Cardiac septum (tissue), 1 donor: ENCODE measurements around the gene TENM3. TPM values are rescaled to one million over a fixed set of nuclear protein-coding genes. Genes with fewer than 3 reads are reported as not detected.

ENCODE experiments used
- DNase-seq: peaks from one replicate; pipeline ENCODE4 v3.0.0-alpha.2; 2020; ENCODE audit warnings: low spot score
- intact Hi-C: fragments of 100-400 bp; cut with DNase I; formaldehyde crosslinking; loops from one replicate; pipeline ENCODE4 v1.14.0; 2022
- total RNA-seq: library from RNA; stranded (reverse); fragmentation: NEBNext Ultra II Directional; extraction: Animal tissue kit (Norgen Biotek cat#: 25700); gene quantifications from one replicate; pipeline ENCODE4 v1.2.1, GENCODE V29; 2021
- donor health status: DM: no; HTN: no; CAD: no.

Gene TENM3
- total RNA-seq, 1 donor from 2014 or later, result 3.9 TPM

GRCh38 chr4:182738283-182739047 is 495.3 kb downstream of the TENM3 start:
- intact Hi-C loops, result no loop called here
- no peak for DNase-seq

- no peak for DNase-seq
- intact Hi-C loops, result no loop called here
Observed at GRCh38 chr4:182740256-182740655, 497.1 kb downstream of the TENM3 start.

- intact Hi-C loops, result no loop called here
- DNase-seq, result no peak
Observed at GRCh38 chr4:182741054-182741453, 497.9 kb downstream of the TENM3 start.

GRCh38 chr4:182741914-182742313 is 498.7 kb downstream of the TENM3 start:
- intact Hi-C loops, result no loop called here
- no peak for DNase-seq

- no peak for DNase-seq
- intact Hi-C loops, result no loop called here
Observed at GRCh38 chr4:182743815-182744214, 500.6 kb downstream of the TENM3 start.

- intact Hi-C loops, result loop anchor here (5.0 kb wide), 1 partner anchor 63 kb away; no protein-coding TSS in a partner anchor
- DNase-seq, result no peak
Observed at GRCh38 chr4:182745237-182745636, 502.0 kb downstream of the TENM3 start.

- intact Hi-C loops, result loop anchor here (5.0 kb wide), 1 partner anchor 65 kb away; no protein-coding TSS in a partner anchor
Observed at GRCh38 chr4:182746876-182747275, 503.7 kb downstream of the TENM3 start.

GRCh38 chr4:182748283-182748682 is 505.1 kb downstream of the TENM3 start:
- intact Hi-C loops, result loop anchor here (5.0 kb wide), 1 partner anchor 66 kb away; no protein-coding TSS in a partner anchor
- no peak for DNase-seq

More at GRCh38 chr4:182746876-182747275, 503.7 kb downstream of the TENM3 start:
- no peak for DNase-seq

- intact Hi-C loops, result loop anchor here (5.0 kb wide), 1 partner anchor 67 kb away; no protein-coding TSS in a partner anchor
- no peak for DNase-seq
Observed at GRCh38 chr4:182748949-182749348, 505.7 kb downstream of the TENM3 start.

- DNase-seq, result no peak
- intact Hi-C loops, result loop anchor here (5.0 kb wide), 1 partner anchor 67 kb away; no protein-coding TSS in a partner anchor
Observed at GRCh38 chr4:182749667-182750167, 506.5 kb downstream of the TENM3 start.

GRCh38 chr4:182752158-182752910 is 509.1 kb downstream of the TENM3 start:
- intact Hi-C loops, result no loop called here

GRCh38 chr4:182754895-182755294 is 511.7 kb downstream of the TENM3 start:
- DNase-seq, result no peak
- intact Hi-C loops, result no loop called here

More at GRCh38 chr4:182752158-182752910, 509.1 kb downstream of the TENM3 start:
- no peak for DNase-seq

GRCh38 chr4:182756161-182756690 is 513.0 kb downstream of the TENM3 start:
- intact Hi-C loops, result no loop called here
- DNase-seq, result no peak

GRCh38 chr4:182758273-182758672 is 515.1 kb downstream of the TENM3 start:
- intact Hi-C loops, result no loop called here
- DNase-seq, result no peak

GRCh38 chr4:182760551-182761043 is 517.4 kb downstream of the TENM3 start:
- no peak for DNase-seq
- intact Hi-C loops, result no loop called here

GRCh38 chr4:182764137-182764536 is 520.9 kb downstream of the TENM3 start:
- no peak for DNase-seq
- intact Hi-C loops, result no loop called here

- intact Hi-C loops, result no loop called here
- no peak for DNase-seq
Observed at GRCh38 chr4:182764642-182765041, 521.4 kb downstream of the TENM3 start.

- DNase-seq, result no peak
- intact Hi-C loops, result no loop called here
Observed at GRCh38 chr4:182765987-182766856, 523.0 kb downstream of the TENM3 start.

- DNase-seq, result no peak
- intact Hi-C loops, result no loop called here
Observed at GRCh38 chr4:182766857-182767250, 523.7 kb downstream of the TENM3 start.
